GM19397 (cell line): ENCODE results near the gene XPNPEP1.

Experiments
- ATAC-seq: cut with Tn5 transposase; IDR thresholded peaks from one replicate; pipeline ENCODE4 v1.9.1; 2021; ENCODE audit warnings: mild to moderate bottlenecking, moderate library complexity; ENCODE audit not compliant: unreplicated experiment

XPNPEP1 gene

GRCh38 chr10:109895095-109895818 lies 28.1 kb downstream of the XPNPEP1 start:
- no peak for ATAC-seq

- ATAC-seq, result no peak
Observed at GRCh38 chr10:109894516-109894915, 28.8 kb downstream of the XPNPEP1 start.

GRCh38 chr10:109893386-109893785 lies 29.9 kb downstream of the XPNPEP1 start:
- ATAC-seq, result no peak

GRCh38 chr10:109892931-109893330 lies 30.4 kb downstream of the XPNPEP1 start:
- no peak for ATAC-seq

- no peak for ATAC-seq
Observed at GRCh38 chr10:109892117-109892516, 31.2 kb downstream of the XPNPEP1 start.

- ATAC-seq, result no peak
Observed at GRCh38 chr10:109891105-109891504, 32.2 kb downstream of the XPNPEP1 start.

GRCh38 chr10:109889867-109890266 lies 33.4 kb downstream of the XPNPEP1 start:
- no peak for ATAC-seq

- ATAC-seq, result no peak
Observed at GRCh38 chr10:109887776-109888175, 35.5 kb downstream of the XPNPEP1 start.

- ATAC-seq, result no peak
Observed at GRCh38 chr10:109887243-109887642, 36.1 kb downstream of the XPNPEP1 start.

GRCh38 chr10:109886781-109887140 lies 36.5 kb downstream of the XPNPEP1 start:
- no peak for ATAC-seq

GRCh38 chr10:109886037-109886780 lies 37.1 kb downstream of the XPNPEP1 start:
- ATAC-seq, result no peak

GRCh38 chr10:109883859-109884771 lies 39.2 kb downstream of the XPNPEP1 start:
- ATAC-seq, result no peak

GRCh38 chr10:109882251-109883057 lies 40.9 kb downstream of the XPNPEP1 start:
- no peak for ATAC-seq

GRCh38 chr10:109881769-109882057 lies 41.6 kb downstream of the XPNPEP1 start:
- no peak for ATAC-seq

GRCh38 chr10:109880886-109881768 lies 42.2 kb downstream of the XPNPEP1 start:
- ATAC-seq, result peak; percentile 58

- no peak for ATAC-seq
Observed at GRCh38 chr10:109877546-109877945, 45.8 kb downstream of the XPNPEP1 start.

- ATAC-seq, result no peak
Observed at GRCh38 chr10:109875828-109876821, 47.2 kb downstream of the XPNPEP1 start.

GRCh38 chr10:109875151-109875568 lies 48.2 kb downstream of the XPNPEP1 start:
- no peak for ATAC-seq

- no peak for ATAC-seq
Observed at GRCh38 chr10:109871476-109871875, 51.8 kb downstream of the XPNPEP1 start.
